Breast epithelium (tissue), 4 donors: ENCODE data around the gene IFIT3. TPM values are rescaled to one million over a fixed set of nuclear protein-coding genes. Genes with fewer than 3 reads are reported as not detected.

ENCODE experiments used
- DNase-seq, 2 donors: peaks; one replicate each; pipeline ENCODE4 v3.0.0-alpha.2; 2019; ENCODE audit warnings: low spot score in 2 of 2
- H3K27ac ChIP-seq, 2 donors: fragments of 200-600 bp; sonication (generic) in 1 of 2; one replicate each; pipeline ENCODE4 v1.5.1; 2016 to 2019; ENCODE audit warnings: mild to moderate bottlenecking in 1 of 2
- H3K27me3 ChIP-seq, 2 donors: fragments of 200-600 bp; sonication (generic) in 1 of 2; one replicate each; pipeline versions ENCODE4 v1.5.1 to v1.6.0; 2017 to 2019; ENCODE audit warnings: control low read depth in 1 of 2, mild to moderate bottlenecking in 1 of 2
- H3K36me3 ChIP-seq: fragments of 200-600 bp; one replicate; pipeline ENCODE4 v1.5.1; 2019
- H3K4me1 ChIP-seq, 2 donors: fragments of 200-600 bp; sonication (generic); one replicate each; pipeline ENCODE4 v1.5.1; 2016 to 2019; ENCODE audit warnings: control low read depth in 1 of 2
- H3K4me3 ChIP-seq, 3 donors: fragments of 200-600 bp; sonication (generic); 1 replicate in 2 of 3; 2 replicates in 1 of 3; pipeline ENCODE4 v1.5.1; 2016 to 2019; ENCODE audit warnings: mild to moderate bottlenecking in 3 of 3, moderate library complexity in 2 of 3
- H3K9me3 ChIP-seq, 2 donors: fragments of 200-600 bp; sonication (generic) in 1 of 2; one replicate each; pipeline ENCODE4 v1.5.1; 2016 to 2019; ENCODE audit warnings: control low read depth in 1 of 2
- POLR2A ChIP-seq: fragments of 450-650 bp; IDR thresholded peaks from one replicate; pipeline ENCODE4 v1.6.1; 2016; ENCODE audit warnings: antibody characterized with exemption, mild to moderate bottlenecking, moderate library complexity
- POLR2AphosphoS5 ChIP-seq, 3 donors: sonication (generic); formaldehyde crosslinking; IDR thresholded peaks; one replicate each; pipeline ENCODE4 v1.6.1; 2017; ENCODE audit warnings: antibody characterized with exemption in 3 of 3
- intact Hi-C: fragments of 100-400 bp; cut with DNase I; formaldehyde crosslinking; loops from one replicate; pipeline ENCODE4 v1.15.1; 2023; ENCODE audit warnings: low total_unique reads
- total RNA-seq, 3 donors: library from RNA; depleted of rRNA; stranded (reverse); fragments of >200 nt; gene quantifications; one replicate each; pipeline ENCODE4 v1.1.0, GENCODE V29; 2016
- TF ChIP-seq, protein P1 (sequence below), 3 donors: fragments of 450-650 bp; IDR thresholded peaks; one replicate each; pipeline ENCODE4 v1.5.1; 2016 to 2017; ENCODE audit warnings: antibody characterized with exemption in 3 of 3, mild to moderate bottlenecking in 3 of 3, moderate library complexity in 3 of 3

Gene IFIT3
- total RNA-seq, 3 donors from 2014 or later = 8.2 to 10.4 (median 9.5) TPM

DNA sequence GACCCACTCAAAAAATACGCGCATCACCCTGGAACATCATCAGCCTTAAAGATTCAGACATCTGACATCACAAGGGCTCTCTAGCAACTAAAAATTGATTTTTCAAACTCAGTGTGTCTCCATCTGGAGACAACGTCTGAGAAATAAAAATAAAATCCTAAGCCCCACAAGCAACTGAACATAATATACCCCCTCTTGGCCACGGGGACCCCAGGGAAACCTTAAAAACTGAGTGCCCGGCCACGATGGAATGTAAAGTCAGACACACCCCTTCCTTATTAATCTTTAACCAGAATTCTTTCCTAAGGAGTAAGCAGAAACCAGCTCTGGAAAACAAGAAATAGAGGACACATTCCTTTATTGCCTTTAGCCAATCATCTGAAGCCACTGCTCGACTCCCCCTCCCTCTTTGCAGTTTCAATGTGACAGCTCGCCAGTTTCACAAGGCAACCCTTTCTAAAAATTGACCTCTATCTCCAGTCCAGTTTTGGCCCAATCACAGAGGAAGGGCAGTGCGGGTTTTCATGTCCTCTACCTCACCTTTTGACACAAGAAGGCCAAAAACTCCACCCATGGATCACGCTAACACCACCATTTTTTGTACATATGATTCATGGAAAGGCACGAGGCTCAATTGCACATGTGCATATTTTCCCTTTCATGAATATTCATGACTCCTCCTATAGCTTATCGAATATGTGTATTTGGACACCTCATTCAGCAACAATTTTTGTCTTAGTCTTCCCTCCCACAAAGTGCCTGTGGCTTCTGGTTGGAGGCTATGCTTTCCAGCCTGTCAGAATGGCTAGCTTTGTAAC lies 24.2 kb downstream of the IFIT3 start:
- intact Hi-C loops = no loop called here
- no peaks in the 10 kb centered on the region for H3K9me3 ChIP-seq
- no peaks in the 10 kb centered on the region for H3K27me3 ChIP-seq
- peak overlapping the region; percentile 75 to 79 for H3K27ac ChIP-seq
- TF ChIP-seq, protein P1, sequence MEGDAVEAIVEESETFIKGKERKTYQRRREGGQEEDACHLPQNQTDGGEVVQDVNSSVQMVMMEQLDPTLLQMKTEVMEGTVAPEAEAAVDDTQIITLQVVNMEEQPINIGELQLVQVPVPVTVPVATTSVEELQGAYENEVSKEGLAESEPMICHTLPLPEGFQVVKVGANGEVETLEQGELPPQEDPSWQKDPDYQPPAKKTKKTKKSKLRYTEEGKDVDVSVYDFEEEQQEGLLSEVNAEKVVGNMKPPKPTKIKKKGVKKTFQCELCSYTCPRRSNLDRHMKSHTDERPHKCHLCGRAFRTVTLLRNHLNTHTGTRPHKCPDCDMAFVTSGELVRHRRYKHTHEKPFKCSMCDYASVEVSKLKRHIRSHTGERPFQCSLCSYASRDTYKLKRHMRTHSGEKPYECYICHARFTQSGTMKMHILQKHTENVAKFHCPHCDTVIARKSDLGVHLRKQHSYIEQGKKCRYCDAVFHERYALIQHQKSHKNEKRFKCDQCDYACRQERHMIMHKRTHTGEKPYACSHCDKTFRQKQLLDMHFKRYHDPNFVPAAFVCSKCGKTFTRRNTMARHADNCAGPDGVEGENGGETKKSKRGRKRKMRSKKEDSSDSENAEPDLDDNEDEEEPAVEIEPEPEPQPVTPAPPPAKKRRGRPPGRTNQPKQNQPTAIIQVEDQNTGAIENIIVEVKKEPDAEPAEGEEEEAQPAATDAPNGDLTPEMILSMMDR (IDR thresholded peaks at IDR 0.05) = no peak
- peak in 2 of 3 donors; percentile 28 to 39 for TF ChIP-seq POLR2AphosphoS5 (IDR thresholded peaks at IDR 0.05)
- H3K36me3 ChIP-seq = no peaks in the 10 kb centered on the region
- H3K4me3 ChIP-seq = no peak overlapping the region
- DNase-seq = peak in 1 of 2 donors; percentile 21
- H3K4me1 ChIP-seq = peaks cover 0 to 2% of the 10 kb centered on the region in 2 donors

DNA sequence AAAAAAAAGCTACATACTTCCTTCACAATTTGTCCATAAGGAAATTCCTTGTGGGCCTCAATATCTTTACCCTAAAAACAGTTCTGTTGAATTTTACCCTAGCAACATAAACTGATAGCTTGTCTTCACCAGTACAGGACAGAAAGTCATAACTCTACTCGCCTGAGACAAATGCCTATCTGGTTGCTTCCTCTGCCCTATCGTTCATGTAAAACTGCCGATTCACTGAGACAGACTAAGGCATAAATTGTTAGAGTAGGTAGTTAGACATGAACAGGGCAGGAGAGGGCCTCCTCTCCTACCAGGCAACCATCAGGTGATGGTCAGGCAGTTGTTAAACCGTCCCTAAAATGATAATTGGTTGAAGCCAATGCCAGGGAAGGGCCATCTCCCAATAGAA lies 25.0 kb downstream of the IFIT3 start:
- DNase-seq = no peak
- no peaks in the 10 kb centered on the region for H3K9me3 ChIP-seq
- H3K27ac ChIP-seq = no peak overlapping the region
- H3K4me3 ChIP-seq = no peak overlapping the region
- no peaks in the 10 kb centered on the region for H3K36me3 ChIP-seq
- no peaks in the 10 kb centered on the region for H3K4me1 ChIP-seq
- no peak for TF ChIP-seq POLR2A
- no peak for TF ChIP-seq POLR2AphosphoS5 (IDR thresholded peaks at IDR 0.05)
- TF ChIP-seq, protein P1 (IDR thresholded peaks at IDR 0.05) = no peak
- intact Hi-C loops = no loop called here
- H3K27me3 ChIP-seq = no peaks in the 10 kb centered on the region

DNA sequence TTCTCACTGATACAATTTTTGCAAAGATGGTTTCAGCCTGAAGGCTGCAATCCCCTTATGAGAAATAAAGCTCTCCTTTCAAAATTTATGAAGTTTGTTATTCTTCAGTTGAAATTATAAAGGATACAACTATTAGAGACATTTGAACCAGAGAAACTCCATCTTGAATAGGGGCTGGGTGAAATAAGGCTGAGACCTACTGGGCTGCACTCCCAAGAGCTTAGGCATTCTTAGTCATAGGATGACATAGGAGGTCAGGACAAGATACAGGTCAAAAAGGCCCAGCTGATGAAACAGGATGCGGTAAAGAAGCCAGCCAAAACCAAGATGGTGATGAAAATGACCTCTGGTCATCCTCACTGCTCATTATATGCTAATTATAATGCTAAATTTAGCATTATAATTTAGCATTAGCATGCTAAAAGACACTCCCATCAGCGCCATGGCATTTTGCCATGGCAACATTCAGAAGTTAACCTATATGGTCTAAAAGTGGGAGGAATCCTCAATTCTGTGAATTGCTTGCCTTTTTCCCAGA lies 27.7 kb downstream of the IFIT3 start:
- Histone ChIP-seq H3K36me3 (no peaks in the 10 kb centered on the region), H3K4me1 (no peaks in the 10 kb centered on the region), H3K27ac (no peak overlapping the region), H3K9me3 (no peaks in the 10 kb centered on the region), H3K27me3 (no peaks in the 10 kb centered on the region), H3K4me3 (no peak overlapping the region)
- DNase-seq = no peak
- intact Hi-C loops = no loop called here
- TF ChIP-seq, protein P1 (IDR thresholded peaks at IDR 0.05) = no peak
- no peak for TF ChIP-seq POLR2AphosphoS5 (IDR thresholded peaks at IDR 0.05)

DNA sequence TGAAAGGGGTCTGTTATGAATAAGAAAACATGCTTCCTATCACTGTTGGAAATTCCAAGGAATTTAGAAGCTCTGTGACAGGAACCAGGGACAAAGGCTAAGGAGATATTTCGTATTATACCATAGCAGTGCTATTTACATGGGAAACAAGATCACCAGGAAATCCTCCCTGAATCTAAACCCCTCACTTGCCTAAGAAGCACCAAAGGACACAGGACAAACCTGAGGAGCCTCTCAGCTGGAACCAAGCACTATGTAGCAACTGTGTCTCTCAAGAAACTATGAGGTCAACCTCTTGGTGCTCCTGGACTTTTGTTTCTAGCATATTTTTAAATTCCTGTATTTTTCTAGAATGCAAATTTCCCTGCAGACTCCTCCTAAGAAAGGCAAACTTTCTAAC lies 29.3 kb downstream of the IFIT3 start:
- Histone ChIP-seq H3K9me3 (no peaks in the 10 kb centered on the region), H3K36me3 (no peaks in the 10 kb centered on the region), H3K27ac (no peak overlapping the region), H3K4me1 (no peaks in the 10 kb centered on the region), H3K27me3 (no peaks in the 10 kb centered on the region), H3K4me3 (no peak overlapping the region)
- DNase-seq = no peak
- intact Hi-C loops = no loop called here
- TF ChIP-seq, protein P1 (IDR thresholded peaks at IDR 0.05) = no peak
- TF ChIP-seq POLR2A (no peak), POLR2AphosphoS5 (IDR thresholded peaks at IDR 0.05) (no peak)

DNA sequence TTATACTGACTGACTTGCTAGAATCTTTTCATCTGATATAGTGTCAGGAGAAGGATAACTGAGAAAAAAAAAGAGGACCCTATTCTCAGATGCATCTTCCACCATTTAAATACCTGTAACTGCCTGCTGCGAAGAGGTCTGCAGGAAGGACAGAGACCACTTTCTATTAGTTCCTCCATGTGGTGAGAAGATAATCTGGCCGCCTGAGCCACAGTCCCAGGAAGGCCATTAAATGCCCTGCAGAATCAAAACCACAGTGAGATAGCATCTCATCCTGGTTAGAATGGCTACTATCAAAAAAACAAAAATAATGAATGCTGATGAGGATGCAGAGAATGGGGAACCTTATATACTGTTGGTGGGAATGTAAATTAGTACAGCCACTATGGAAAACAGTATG lies 30.2 kb downstream of the IFIT3 start:
- intact Hi-C loops = no loop called here
- no peaks in the 10 kb centered on the region for H3K4me1 ChIP-seq
- TF ChIP-seq POLR2A (no peak), POLR2AphosphoS5 (IDR thresholded peaks at IDR 0.05) (no peak)
- TF ChIP-seq, protein P1 (IDR thresholded peaks at IDR 0.05) = no peak

More for the DNA sequence above, 30.2 kb downstream of the IFIT3 start:
- Histone ChIP-seq H3K36me3 (no peaks in the 10 kb centered on the region), H3K4me3 (no peak overlapping the region), H3K27ac (no peak overlapping the region), H3K27me3 (no peaks in the 10 kb centered on the region), H3K9me3 (no peaks in the 10 kb centered on the region)
- DNase-seq = no peak
